Upper lobe of right lung (tissue), 1 donor: ENCODE measurements around the gene POLR1F. TPM values are rescaled to one million over a fixed set of nuclear protein-coding genes. Genes with fewer than 3 reads are reported as not detected.

ENCODE experiments used
- ATAC-seq: fragments of 200-7000 bp; cut with Tn5 transposase; one replicate; pipeline ENCODE4 v1.9.1; 2020; ENCODE audit warnings: mild to moderate bottlenecking, moderate library complexity
- DNase-seq: peaks from one replicate; pipeline ENCODE4 v3.0.0-alpha.2; 2020
- H3K27ac ChIP-seq: fragments of 200-600 bp; one replicate; pipeline ENCODE4 v1.8.0; 2022
- H3K27me3 ChIP-seq: fragments of 200-600 bp; one replicate; pipeline ENCODE4 v1.8.0; 2022; ENCODE audit warnings: mild to moderate bottlenecking
- H3K36me3 ChIP-seq: fragments of 200-600 bp; one replicate; pipeline ENCODE4 v1.8.0; 2022
- H3K4me1 ChIP-seq: fragments of 200-600 bp; one replicate; pipeline ENCODE4 v1.8.0; 2022
- H3K4me3 ChIP-seq: fragments of 200-600 bp; one replicate; pipeline ENCODE4 v1.8.0; 2022; ENCODE audit warnings: mild to moderate bottlenecking
- H3K9me3 ChIP-seq: fragments of 200-600 bp; one replicate; pipeline ENCODE4 v1.8.0; 2022
- CTCF ChIP-seq: fragments of 200-600 bp; IDR thresholded peaks from one replicate; pipeline ENCODE4 v1.8.0; 2022; ENCODE audit warnings: antibody characterized with exemption
- intact Hi-C: fragments of 100-400 bp; cut with DNase I; formaldehyde crosslinking; loops from one replicate; pipeline ENCODE4 v1.11.0; 2022
- long read RNA-seq: library from polyadenylated mRNA; unstranded; transcript quantifications from one replicate; pipeline ENCODE4 v2.0.0, GENCODE V29; 2021
- total RNA-seq: library from RNA; stranded (reverse); fragmentation: NEBNext Ultra II Directional; extraction: Animal tissue kit (Norgen Biotek cat#: 25700); gene quantifications from one replicate; pipeline ENCODE4 v1.2.1, GENCODE V29; 2021
- donor health status: DM: no; HTN: yes; CAD: no; lungs with severe emphysema.

The POLR1F gene, protein sequence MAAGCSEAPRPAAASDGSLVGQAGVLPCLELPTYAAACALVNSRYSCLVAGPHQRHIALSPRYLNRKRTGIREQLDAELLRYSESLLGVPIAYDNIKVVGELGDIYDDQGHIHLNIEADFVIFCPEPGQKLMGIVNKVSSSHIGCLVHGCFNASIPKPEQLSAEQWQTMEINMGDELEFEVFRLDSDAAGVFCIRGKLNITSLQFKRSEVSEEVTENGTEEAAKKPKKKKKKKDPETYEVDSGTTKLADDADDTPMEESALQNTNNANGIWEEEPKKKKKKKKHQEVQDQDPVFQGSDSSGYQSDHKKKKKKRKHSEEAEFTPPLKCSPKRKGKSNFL
- total RNA-seq, result 11.5 TPM
- long read RNA-seq, transcript TWISTNB-201 (4 exons, 3,942 nt), result major isoform, 34 of 37 reads
- long read RNA-seq, partial matches to known transcripts, result 0 of 37 reads
- long read RNA-seq, other reads (novel, unspliced or antisense), result 3 of 37 reads

DNA sequence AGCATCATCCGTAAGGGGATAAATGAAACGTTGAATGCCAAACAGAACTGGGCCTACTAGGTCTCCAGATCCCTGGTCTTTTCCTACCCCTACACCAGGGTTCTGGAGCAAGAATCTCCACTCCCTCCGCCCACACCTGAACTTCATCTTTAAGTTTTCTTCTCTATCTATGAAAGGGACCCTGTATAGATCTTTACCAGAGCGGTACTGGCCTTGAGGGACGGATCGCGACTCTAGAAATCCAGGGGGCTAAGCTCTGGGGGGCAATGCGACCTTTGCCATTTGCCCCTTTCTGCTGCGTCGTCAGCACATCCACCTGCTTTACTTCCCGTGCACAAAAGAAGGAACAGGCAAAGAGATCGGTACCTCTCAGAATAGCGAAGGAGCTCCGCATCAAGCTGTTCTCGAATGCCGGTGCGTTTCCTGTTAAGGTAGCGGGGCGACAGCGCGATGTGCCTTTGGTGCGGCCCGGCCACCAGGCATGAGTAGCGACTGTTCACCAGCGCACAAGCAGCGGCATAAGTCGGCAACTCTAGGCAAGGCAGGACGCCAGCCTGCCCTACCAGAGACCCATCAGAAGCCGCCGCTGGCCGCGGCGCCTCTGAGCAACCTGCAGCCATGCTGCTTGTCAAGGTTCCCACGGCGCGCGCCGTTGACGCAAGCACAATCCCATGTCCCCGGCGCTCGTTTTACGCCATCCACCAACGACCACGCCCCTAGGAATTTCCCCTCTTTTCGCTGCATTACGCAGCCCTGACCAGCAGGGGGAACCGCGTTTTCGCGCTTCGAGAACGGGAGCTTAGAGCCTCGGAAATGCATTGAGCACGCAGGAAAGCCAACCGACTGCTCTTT is at the start of gene POLR1F:
Gene POLR1F, minus strand, starts transcription at position 641 of the 852 bp plus-strand sequence. Its CDS starts 21 bp downstream, at position 620.
- DNase-seq, result peak; percentile 97
- Histone ChIP-seq H3K27me3 (no peaks in the 10 kb centered on the region), H3K27ac (peak within 1 kb of the TSS; percentile 74), H3K36me3 (no peaks in the 10 kb centered on the region), H3K4me1 (peaks cover 16% of the 10 kb centered on the region), H3K9me3 (no peaks in the 10 kb centered on the region), H3K4me3 (peak within 1 kb of the TSS; percentile 94)
- TF ChIP-seq CTCF, result peak; percentile 87
- intact Hi-C loops, result no loop called here
- ATAC-seq, result peak; percentile 100

- Histone ChIP-seq H3K4me3 (no peak overlapping the region), H3K9me3 (no peaks in the 10 kb centered on the region), H3K27me3 (no peaks in the 10 kb centered on the region), H3K4me1 (no peaks in the 10 kb centered on the region), H3K36me3 (no peaks in the 10 kb centered on the region), H3K27ac (no peak overlapping the region)
- ATAC-seq (no peak), DNase-seq (no peak)
- peak; percentile 71 for TF ChIP-seq CTCF
- intact Hi-C loops, result no loop called here
Measured at GRCh38 chr7:19754521-19755116, 45.8 kb upstream of the POLR1F start.

DNA sequence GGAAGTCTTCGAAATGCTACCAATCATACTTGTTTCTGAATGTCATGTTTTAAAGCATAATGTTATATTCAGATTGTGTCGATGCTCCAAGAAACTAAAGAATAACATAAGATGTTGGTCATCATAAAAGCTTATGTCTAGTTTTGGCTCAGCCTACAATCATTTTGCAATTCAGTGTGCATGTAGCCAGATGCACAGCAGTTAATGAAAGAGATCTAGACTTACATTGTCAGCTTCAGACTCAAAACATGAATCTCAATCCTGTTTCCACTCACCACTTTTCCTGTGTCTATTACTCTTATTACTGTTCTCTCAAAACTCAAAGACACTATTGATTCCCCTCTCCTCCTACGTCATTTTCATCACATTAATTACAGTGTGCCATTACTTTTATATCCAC is 43.2 kb upstream of the POLR1F start:
- H3K27ac ChIP-seq, result no peak overlapping the region
- DNase-seq, result no peak
- H3K27me3 ChIP-seq, result no peaks in the 10 kb centered on the region
- H3K4me3 ChIP-seq, result no peak overlapping the region
- ATAC-seq, result no peak
- TF ChIP-seq CTCF, result no peak
- no peaks in the 10 kb centered on the region for H3K4me1 ChIP-seq
- H3K36me3 ChIP-seq, result no peaks in the 10 kb centered on the region
- no peaks in the 10 kb centered on the region for H3K9me3 ChIP-seq
- intact Hi-C loops, result no loop called here

DNA sequence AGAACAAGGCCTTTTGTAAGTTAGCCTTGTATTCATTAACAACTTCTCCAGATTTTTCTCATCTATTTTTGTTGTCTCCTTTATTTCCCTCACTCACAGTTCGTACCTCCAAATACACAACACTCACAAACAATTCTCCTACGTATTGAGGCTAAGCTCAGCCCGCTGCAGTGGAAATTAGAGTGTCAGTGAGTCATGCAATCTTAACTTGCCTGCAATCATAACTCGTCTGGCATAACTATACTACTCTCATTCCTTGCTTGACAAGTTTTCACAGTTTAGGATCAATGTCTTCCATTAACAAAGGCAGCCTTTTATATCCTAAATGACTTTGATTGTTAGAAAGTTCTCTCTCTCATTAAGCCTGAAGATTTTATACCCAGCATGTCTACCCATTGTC is 40.8 kb upstream of the POLR1F start:
- Histone ChIP-seq H3K36me3 (no peaks in the 10 kb centered on the region), H3K27me3 (no peaks in the 10 kb centered on the region), H3K4me3 (no peak overlapping the region), H3K27ac (no peak overlapping the region), H3K4me1 (no peaks in the 10 kb centered on the region), H3K9me3 (no peaks in the 10 kb centered on the region)
- no peak for ATAC-seq
- DNase-seq, result no peak
- intact Hi-C loops, result no loop called here
- no peak for TF ChIP-seq CTCF

DNA sequence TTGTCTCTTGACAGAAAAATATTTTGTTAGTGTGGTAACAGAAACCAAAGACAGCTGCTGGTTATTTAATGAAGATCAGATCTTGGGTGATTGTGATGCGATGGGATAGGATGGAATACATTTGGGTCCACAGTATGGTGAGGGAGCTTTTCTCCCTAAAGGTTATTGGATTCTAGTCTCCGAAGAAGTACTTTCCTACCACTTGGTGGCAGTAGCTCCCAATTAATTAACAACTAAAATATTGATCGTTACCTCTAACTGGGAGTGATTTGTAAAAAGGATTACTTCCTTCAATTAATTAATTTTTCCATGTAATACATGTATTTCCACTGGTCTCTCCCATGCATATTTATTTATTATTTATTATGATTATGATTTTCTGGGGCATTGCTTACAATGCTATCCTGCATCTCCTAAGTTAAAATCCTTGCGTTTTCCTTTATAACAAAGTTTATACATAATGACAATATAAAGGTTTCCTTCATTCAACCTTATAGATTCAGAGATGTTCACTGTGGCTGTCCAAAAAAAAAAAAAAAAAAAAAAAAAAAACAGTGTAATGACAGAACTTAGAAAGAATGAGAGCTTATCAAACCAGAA is 39.0 kb upstream of the POLR1F start:
- Histone ChIP-seq H3K4me3 (no peak overlapping the region), H3K36me3 (no peaks in the 10 kb centered on the region), H3K27ac (no peak overlapping the region), H3K27me3 (no peaks in the 10 kb centered on the region), H3K4me1 (no peaks in the 10 kb centered on the region), H3K9me3 (no peaks in the 10 kb centered on the region)
- no peak for DNase-seq
- intact Hi-C loops, result no loop called here
- no peak for ATAC-seq
- peak; percentile 63 for TF ChIP-seq CTCF
